ENCODE data around the gene CMBL.

DNA sequence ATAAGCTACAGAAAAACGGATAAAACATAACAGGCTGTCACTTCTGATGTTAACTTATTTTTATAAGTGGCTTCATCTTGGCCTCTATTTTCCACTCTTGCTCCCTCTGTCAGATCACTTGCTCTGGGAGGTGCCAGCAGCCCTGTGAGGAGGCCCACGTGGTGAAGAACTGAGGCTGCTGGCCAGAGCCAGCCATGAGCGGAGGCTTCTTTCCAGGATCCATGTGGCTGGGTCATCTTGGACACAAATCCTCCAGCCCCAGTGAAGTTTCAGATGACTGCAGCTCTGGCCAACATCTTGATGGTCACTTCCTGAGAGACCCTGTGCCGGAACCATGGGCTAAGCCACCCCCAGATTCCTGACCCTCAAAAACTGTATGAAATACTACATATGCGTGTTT lies 7.5 kb upstream of the CMBL start:
- TF ChIP-seq, protein P1, sequence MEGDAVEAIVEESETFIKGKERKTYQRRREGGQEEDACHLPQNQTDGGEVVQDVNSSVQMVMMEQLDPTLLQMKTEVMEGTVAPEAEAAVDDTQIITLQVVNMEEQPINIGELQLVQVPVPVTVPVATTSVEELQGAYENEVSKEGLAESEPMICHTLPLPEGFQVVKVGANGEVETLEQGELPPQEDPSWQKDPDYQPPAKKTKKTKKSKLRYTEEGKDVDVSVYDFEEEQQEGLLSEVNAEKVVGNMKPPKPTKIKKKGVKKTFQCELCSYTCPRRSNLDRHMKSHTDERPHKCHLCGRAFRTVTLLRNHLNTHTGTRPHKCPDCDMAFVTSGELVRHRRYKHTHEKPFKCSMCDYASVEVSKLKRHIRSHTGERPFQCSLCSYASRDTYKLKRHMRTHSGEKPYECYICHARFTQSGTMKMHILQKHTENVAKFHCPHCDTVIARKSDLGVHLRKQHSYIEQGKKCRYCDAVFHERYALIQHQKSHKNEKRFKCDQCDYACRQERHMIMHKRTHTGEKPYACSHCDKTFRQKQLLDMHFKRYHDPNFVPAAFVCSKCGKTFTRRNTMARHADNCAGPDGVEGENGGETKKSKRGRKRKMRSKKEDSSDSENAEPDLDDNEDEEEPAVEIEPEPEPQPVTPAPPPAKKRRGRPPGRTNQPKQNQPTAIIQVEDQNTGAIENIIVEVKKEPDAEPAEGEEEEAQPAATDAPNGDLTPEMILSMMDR (IDR thresholded peaks at IDR 0.05): no peak
- TF ChIP-seq POLR2A (IDR thresholded peaks at IDR 0.05): no peak
- no peak for TF ChIP-seq POLR2AphosphoS5 (IDR thresholded peaks at IDR 0.05)
